ENCODE measurements around the gene PKD1. TPM values are rescaled to one million over a fixed set of nuclear protein-coding genes. Genes with fewer than 3 reads are reported as not detected.

The PKD1 gene
- total and polyA plus RNA-seq, 4 experiments from 2014 or later = 2.3 to 126 (median 68.1) TPM

DNA sequence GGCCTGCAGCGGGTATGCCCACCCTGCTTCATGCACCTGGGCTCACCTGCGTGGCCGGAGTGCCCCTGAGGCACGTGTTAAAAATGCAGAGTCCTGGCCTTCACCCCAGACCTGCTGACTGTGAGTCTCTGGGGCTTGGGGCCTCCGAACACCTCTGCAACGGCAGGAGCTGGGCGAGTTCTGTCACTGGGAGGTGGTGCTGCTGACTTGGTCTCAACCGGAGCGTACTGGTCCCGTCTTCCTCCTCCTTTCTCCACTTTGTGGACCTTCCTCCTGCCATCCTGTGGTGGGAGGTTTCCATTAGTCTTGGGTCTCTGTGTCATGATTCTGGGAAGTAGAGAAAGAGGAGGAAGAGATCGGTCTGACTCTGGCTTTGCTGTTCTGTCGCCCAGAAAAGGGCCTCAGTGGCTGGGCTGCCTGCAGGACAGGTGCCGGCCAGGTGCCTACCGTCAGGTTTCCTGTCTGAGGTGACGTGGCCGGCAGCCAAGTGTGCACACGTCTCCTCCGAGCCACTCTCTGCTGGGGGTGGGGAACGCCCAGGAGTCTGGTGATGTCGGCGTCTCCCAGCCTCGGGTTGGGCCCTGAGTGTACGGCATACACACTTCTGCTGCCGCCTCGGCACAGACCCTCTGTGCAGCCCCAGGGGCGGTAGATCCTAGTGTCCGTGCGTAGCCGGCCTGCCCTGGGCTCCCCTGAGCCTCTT lies 81.0 kb downstream of the PKD1 start:
- no peaks in the 10 kb centered on the region for H3K27me3 ChIP-seq (ENCODE audit: insufficient read depth, low read length)
- Mint-ChIP-seq H3K4me3 (no peak overlapping the region), H3K27me3 (no peaks in the 10 kb centered on the region), H3K27ac (no peak overlapping the region), H3K36me3 (peaks cover 5 to 34% of the 10 kb centered on the region in 2 donors), H3K9me3 (no peaks in the 10 kb centered on the region), H3K4me1 (peaks cover 0 to 3% (median 0%) of the 10 kb centered on the region in 4 donors)
- peaks cover 23% of the 10 kb centered on the region for H3K36me3 ChIP-seq (ENCODE audit: insufficient read depth, low read length)
- no peaks in the 10 kb centered on the region for H3K4me1 ChIP-seq (ENCODE audit: insufficient read depth, low read length)
- ChIA-PET POLR2A (ENCODE audit: partially characterized antibody) (interaction anchor here (1.0 kb wide), 1 partner anchor 11 kb away, joined by 3 read pairs; no protein-coding TSS in a partner anchor), CTCF (ENCODE audit: partially characterized antibody) (interaction anchor here (1.5 kb wide), 1 partner anchor 86 kb away, joined by 6 read pairs; no protein-coding TSS in a partner anchor)
- no peak for DNase-seq
- H3K4me3 ChIP-seq (ENCODE audit: low read length in 2 of 2) = no peak overlapping the region
- H3K9me3 ChIP-seq (ENCODE audit: control insufficient read depth in 1 of 2, low read length in 2 of 2) = no peaks in the 10 kb centered on the region
- intact Hi-C loops (cut with micrococcal nuclease) = no loop called here
- no peak overlapping the region for H3K27ac ChIP-seq (ENCODE audit: low read depth, low read length)

DNA sequence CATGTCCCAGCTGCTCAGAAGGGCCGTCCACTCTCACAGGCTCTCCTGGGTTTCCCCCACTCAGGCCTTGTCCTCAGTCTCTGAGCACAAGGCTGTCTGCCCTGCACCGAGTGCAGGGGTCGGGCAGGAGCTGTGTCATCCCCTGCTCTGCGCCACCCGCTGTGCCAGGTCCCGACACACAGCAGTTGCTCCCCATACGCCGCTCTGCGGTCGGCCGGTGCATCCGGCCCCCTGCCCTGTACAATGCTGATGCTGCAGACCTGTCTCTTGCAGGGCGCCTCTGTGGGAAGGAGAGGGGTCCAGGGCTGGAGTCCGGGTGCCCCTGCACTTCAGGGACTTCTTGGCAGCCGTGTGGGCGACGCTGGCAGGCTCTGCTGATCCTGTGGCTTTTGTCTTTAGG lies 81.8 kb downstream of the PKD1 start:
- intact Hi-C loops (cut with micrococcal nuclease) = no loop called here
- Mint-ChIP-seq H3K27ac (no peak overlapping the region), H3K36me3 (peaks cover 5 to 33% of the 10 kb centered on the region in 2 donors), H3K27me3 (no peaks in the 10 kb centered on the region), H3K9me3 (no peaks in the 10 kb centered on the region), H3K4me1 (peaks cover 0 to 6% (median 2%) of the 10 kb centered on the region in 4 donors), H3K4me3 (no peak overlapping the region)
- H3K9me3 ChIP-seq (ENCODE audit: control insufficient read depth in 1 of 2, low read length in 2 of 2) = no peaks in the 10 kb centered on the region
- no peak for DNase-seq
- no peak overlapping the region for H3K4me3 ChIP-seq (ENCODE audit: low read length in 2 of 2)
- ChIA-PET POLR2A (ENCODE audit: partially characterized antibody) (no interaction called here), CTCF (ENCODE audit: partially characterized antibody) (no interaction called here)
- H3K4me1 ChIP-seq (ENCODE audit: insufficient read depth, low read length) = peaks cover 5% of the 10 kb centered on the region
- H3K27ac ChIP-seq (ENCODE audit: low read depth, low read length) = no peak overlapping the region
- H3K27me3 ChIP-seq (ENCODE audit: insufficient read depth, low read length) = no peaks in the 10 kb centered on the region
- H3K36me3 ChIP-seq (ENCODE audit: insufficient read depth, low read length) = peaks cover 23% of the 10 kb centered on the region

DNA sequence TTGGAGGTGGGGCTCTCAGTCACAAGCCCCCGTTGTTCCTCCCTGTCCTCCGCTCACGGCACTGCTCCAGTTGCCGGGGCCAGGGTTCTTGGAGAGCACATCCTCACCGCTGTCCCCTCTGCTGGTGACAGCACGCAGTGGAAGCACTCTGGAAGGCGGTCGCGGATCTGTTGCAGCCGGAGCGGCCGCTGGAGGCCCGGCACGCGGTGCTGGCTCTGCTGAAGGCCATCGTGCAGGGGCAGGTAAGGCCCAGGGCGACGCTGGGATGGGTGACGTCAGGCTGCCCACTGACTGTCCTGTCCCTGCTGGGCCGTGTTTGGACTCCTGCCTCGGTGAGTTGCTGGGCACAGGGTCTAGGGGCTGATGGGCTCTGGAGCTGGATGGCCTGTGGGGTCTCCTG lies 82.5 kb downstream of the PKD1 start:
- Histone ChIP-seq H3K9me3 (ENCODE audit: control insufficient read depth in 1 of 2, low read length in 2 of 2) (no peaks in the 10 kb centered on the region), H3K36me3 (ENCODE audit: insufficient read depth, low read length) (peaks cover 23% of the 10 kb centered on the region), H3K27me3 (ENCODE audit: insufficient read depth, low read length) (no peaks in the 10 kb centered on the region), H3K4me1 (ENCODE audit: insufficient read depth, low read length) (peaks cover 11% of the 10 kb centered on the region), H3K27ac (ENCODE audit: low read depth, low read length) (no peak overlapping the region), H3K4me3 (ENCODE audit: low read length in 2 of 2) (no peak overlapping the region)
- no peaks in the 10 kb centered on the region for H3K9me3 Mint-ChIP-seq
- H3K27ac Mint-ChIP-seq = no peak overlapping the region
- intact Hi-C loops (cut with micrococcal nuclease) = no loop called here
- ChIA-PET POLR2A (ENCODE audit: partially characterized antibody) (no interaction called here), CTCF (ENCODE audit: partially characterized antibody) (no interaction called here)
- H3K36me3 Mint-ChIP-seq = peaks cover 5 to 31% of the 10 kb centered on the region in 2 donors
- no peak for DNase-seq
- H3K4me1 Mint-ChIP-seq = peaks cover 7 to 13% (median 8%) of the 10 kb centered on the region in 4 donors
- H3K4me3 Mint-ChIP-seq = no peak overlapping the region
- H3K27me3 Mint-ChIP-seq = no peaks in the 10 kb centered on the region

DNA sequence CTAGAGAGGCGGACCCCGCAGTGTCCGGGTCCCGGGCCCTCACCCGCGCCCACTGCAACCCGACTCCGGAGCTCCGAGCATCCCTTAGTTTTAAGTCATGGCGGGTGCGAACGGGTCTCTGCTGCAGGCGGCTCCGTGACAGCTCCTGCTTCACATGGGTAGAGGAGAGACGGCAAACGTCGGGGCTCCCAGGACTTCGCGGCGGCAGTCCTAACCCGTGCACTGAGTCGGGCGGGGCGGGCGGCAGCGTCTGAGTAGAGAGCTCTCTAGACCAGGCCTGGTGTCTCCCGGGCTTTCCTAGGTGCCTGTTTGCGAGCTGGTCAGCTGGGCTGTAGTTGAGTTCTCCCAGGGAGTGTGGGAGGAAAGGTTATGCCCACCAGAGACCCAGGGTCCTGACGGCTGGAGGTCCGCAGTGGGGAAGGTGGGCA lies 87.6 kb downstream of the PKD1 start:
- no peaks in the 10 kb centered on the region for H3K9me3 ChIP-seq (ENCODE audit: control insufficient read depth in 1 of 2, low read length in 2 of 2)
- ChIA-PET POLR2A (ENCODE audit: partially characterized antibody) (interaction anchor here (0.7 to 3.5 kb wide), 17 partner anchors 8 to 704 kb away, joined by 3 to 38 read pairs (median 3); partner anchors contain the start of genes CEMP1, ECI1, NHERF2 and PKD1), CTCF (ENCODE audit: partially characterized antibody) (interaction anchor here (0.6 to 1.5 kb wide), 3 partner anchors 9 to 104 kb away, joined by 4 to 11 read pairs (median 5); no protein-coding TSS in a partner anchor)
- peak overlapping the region; percentile 81 to 82 for H3K4me3 ChIP-seq (ENCODE audit: low read length in 2 of 2)
- Mint-ChIP-seq H3K9me3 (no peaks in the 10 kb centered on the region), H3K36me3 (peaks cover 5 to 12% of the 10 kb centered on the region in 2 donors), H3K4me1 (peaks cover 11 to 27% (median 17%) of the 10 kb centered on the region in 4 donors), H3K4me3 (peak overlapping the region; percentile 88 to 94 (median 91)), H3K27me3 (no peaks in the 10 kb centered on the region), H3K27ac (peak overlapping the region; percentile 42 to 91 (median 82))
- H3K27ac ChIP-seq (ENCODE audit: low read depth, low read length) = peak overlapping the region; percentile 73
- no peaks in the 10 kb centered on the region for H3K27me3 ChIP-seq (ENCODE audit: insufficient read depth, low read length)
- intact Hi-C loops (cut with micrococcal nuclease) = loop anchor here (5.0 kb wide), 1 partner anchor 41 kb away; the partner anchor contains the start of gene ZNF598
- H3K36me3 ChIP-seq (ENCODE audit: insufficient read depth, low read length) = peaks cover 11% of the 10 kb centered on the region
- H3K4me1 ChIP-seq (ENCODE audit: insufficient read depth, low read length) = peaks cover 24% of the 10 kb centered on the region
- no peak for DNase-seq

DNA sequence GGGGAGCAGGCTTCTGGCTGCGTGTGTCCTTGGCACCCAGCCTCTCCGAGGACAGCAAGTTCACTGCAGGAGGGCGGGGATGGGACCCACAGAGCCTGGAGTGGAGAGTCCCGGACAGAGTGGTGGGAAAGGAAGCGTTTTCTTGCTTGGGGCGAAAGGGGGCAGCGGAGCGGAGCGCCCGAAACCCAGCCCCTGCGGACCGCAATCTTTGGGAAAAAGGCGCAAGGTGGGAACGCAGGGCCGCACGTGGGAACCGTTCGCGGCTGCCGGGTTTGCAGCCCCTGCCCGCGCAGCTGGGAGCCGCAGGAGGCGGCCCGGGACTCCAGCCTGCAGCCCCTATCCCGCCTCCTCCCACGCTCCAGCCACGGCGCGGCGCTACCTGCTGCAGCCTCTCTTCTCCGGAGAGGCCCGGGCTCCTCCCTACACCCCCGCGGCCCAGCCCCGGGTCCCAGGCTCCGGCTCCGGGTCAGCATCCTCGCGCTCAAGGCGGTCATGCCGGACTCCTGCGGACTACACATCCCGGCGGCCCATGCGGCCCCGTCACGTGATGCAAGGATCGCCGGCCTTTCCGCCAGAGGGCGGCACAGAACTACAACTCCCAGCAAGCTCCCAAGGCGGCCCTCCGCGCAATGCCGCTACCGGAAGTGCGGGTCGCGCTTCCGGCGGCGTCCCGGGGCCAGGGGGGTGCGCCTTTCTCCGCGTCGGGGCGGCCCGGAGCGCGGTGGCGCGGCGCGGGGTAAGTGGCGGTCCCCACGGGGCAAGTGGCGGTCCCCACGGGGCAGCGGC lies 88.2 kb downstream of the PKD1 start, which contains the start of the genes NTHL1 and TSC2:
Gene NTHL1, minus strand, starts transcription at position 505 of the 786 bp plus-strand sequence. Its CDS starts 11 bp downstream, at position 494.
Gene TSC2, plus strand, starts transcription at position 656 of the 786 bp plus-strand sequence. CDS start 631 bp downstream, outside the sequence.
- H3K4me1 ChIP-seq (ENCODE audit: insufficient read depth, low read length) = peaks cover 24% of the 10 kb centered on the region
- peak; percentile 88 to 91 (median 89) for DNase-seq
- H3K4me3 ChIP-seq (ENCODE audit: low read length in 2 of 2) = peak within 1 kb of the TSS; percentile 81 to 82
- Mint-ChIP-seq H3K4me1 (peaks cover 11 to 27% (median 17%) of the 10 kb centered on the region in 4 donors), H3K36me3 (peaks cover 2 to 12% of the 10 kb centered on the region in 2 donors), H3K4me3 (peak within 1 kb of the TSS; percentile 91 to 96 (median 93)), H3K27me3 (no peaks in the 10 kb centered on the region), H3K9me3 (no peaks in the 10 kb centered on the region), H3K27ac (peak within 1 kb of the TSS; percentile 42 to 91 (median 85))
- peak within 1 kb of the TSS; percentile 73 for H3K27ac ChIP-seq (ENCODE audit: low read depth, low read length)
- ChIA-PET POLR2A (ENCODE audit: partially characterized antibody) (interaction anchor here (0.7 to 3.5 kb wide), 18 partner anchors 9 to 705 kb away, joined by 3 to 38 read pairs (median 3); partner anchors contain the start of genes CEMP1, ECI1, NHERF2 and PKD1), CTCF (ENCODE audit: partially characterized antibody) (interaction anchor here (1.3 to 1.5 kb wide), 2 partner anchors 8 to 93 kb away, joined by 5 to 11 read pairs; no protein-coding TSS in a partner anchor)
- intact Hi-C loops (cut with micrococcal nuclease) = loop anchor here (1.0 to 5.0 kb wide), 6 partner anchors 25 to 413 kb away; partner anchors contain the start of genes RNPS1, TEDC2, TRAF7 and ZNF598
- H3K9me3 ChIP-seq (ENCODE audit: control insufficient read depth in 1 of 2, low read length in 2 of 2) = no peaks in the 10 kb centered on the region
- H3K27me3 ChIP-seq (ENCODE audit: insufficient read depth, low read length) = no peaks in the 10 kb centered on the region
- H3K36me3 ChIP-seq (ENCODE audit: insufficient read depth, low read length) = peaks cover 5% of the 10 kb centered on the region

DNA sequence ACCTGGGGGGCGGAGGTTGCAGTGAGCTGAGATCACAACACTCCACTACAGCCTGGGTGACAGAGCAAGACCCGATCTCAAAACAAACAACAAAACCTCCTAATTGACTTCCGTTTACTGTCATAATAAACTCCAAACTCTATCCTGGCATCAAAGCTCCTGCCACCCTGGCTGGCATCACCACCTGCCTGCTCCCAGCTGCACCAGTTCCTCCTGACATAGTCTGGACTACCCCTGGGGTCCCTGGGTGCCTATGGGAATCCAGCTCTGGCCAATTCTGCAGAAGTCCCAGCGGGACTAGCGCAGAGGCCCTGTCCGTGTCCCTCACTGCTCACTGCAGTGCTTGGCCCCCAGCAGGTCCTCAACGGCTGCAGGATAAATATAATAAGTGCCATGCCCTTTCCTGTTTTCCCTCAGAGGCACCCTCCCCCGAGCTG lies 88.8 kb downstream of the PKD1 start:
- H3K36me3 ChIP-seq (ENCODE audit: insufficient read depth, low read length) = peaks cover 4% of the 10 kb centered on the region
- intact Hi-C loops (cut with micrococcal nuclease) = loop anchor here (1.0 to 5.0 kb wide), 6 partner anchors 24 to 413 kb away; partner anchors contain the start of genes RNPS1, TEDC2, TRAF7 and ZNF598
- Mint-ChIP-seq H3K9me3 (no peaks in the 10 kb centered on the region), H3K27me3 (no peaks in the 10 kb centered on the region), H3K27ac (peak overlapping the region in 6 of 7 donors; percentile 58 to 91 (median 78)), H3K36me3 (peaks cover 0 to 10% of the 10 kb centered on the region in 2 donors), H3K4me3 (peak overlapping the region; percentile 91 to 96 (median 93)), H3K4me1 (peaks cover 11 to 27% (median 17%) of the 10 kb centered on the region in 4 donors)
- no peaks in the 10 kb centered on the region for H3K27me3 ChIP-seq (ENCODE audit: insufficient read depth, low read length)
- H3K4me3 ChIP-seq (ENCODE audit: low read length in 2 of 2) = peak overlapping the region; percentile 57 to 82
- DNase-seq = no peak
- ChIA-PET POLR2A (ENCODE audit: partially characterized antibody) (interaction anchor here (1.1 to 3.5 kb wide), 6 partner anchors 19 to 108 kb away, joined by 3 to 38 read pairs (median 5); partner anchors contain the start of genes RPS2 and TRAF7), CTCF (ENCODE audit: partially characterized antibody) (interaction anchor here (1.2 to 1.5 kb wide), 2 partner anchors 93 to 94 kb away, joined by 4 to 11 read pairs; no protein-coding TSS in a partner anchor)
- H3K27ac ChIP-seq (ENCODE audit: low read depth, low read length) = peak overlapping the region; percentile 73
- H3K4me1 ChIP-seq (ENCODE audit: insufficient read depth, low read length) = peaks cover 24% of the 10 kb centered on the region
- no peaks in the 10 kb centered on the region for H3K9me3 ChIP-seq (ENCODE audit: control insufficient read depth in 1 of 2, low read length in 2 of 2)

All from CD4-positive, alpha-beta memory T cell (primary cell).